ENCODE results near the gene UGT2B28.
"Not testable (repeated sequence)": the region's sequence is repeated elsewhere in the genome, so short reads cannot be mapped to it uniquely, and the experiment has no call there.

Gene UGT2B28

GRCh38 chr4:69343558-69344420 is 63.5 kb downstream of the UGT2B28 start:
- not testable (repeated sequence) for DNase-seq
